Body of pancreas (tissue), 4 donors: ENCODE measurements around the gene DYNLT2B.

ENCODE experiments used
- CTCF ChIP-seq, 7 experiments: fragments of 450-650 bp in 4 of 7; fragments of 200-600 bp in 3 of 7; sonication (generic) in 3 of 7; IDR thresholded peaks; one replicate each; pipeline ENCODE4 v1.5.1; 2016 to 2019; ENCODE audit warnings: antibody characterized with exemption in 7 of 7
- POLR2A ChIP-seq, 3 donors: fragments of 450-650 bp; IDR thresholded peaks; one replicate each; pipeline ENCODE4 v1.6.1; 2016; ENCODE audit warnings: antibody characterized with exemption in 3 of 3, mild to moderate bottlenecking in 2 of 3

- TF ChIP-seq CTCF (IDR thresholded peaks at IDR 0.05) (no peak), POLR2A (IDR thresholded peaks at IDR 0.05) (no peak)
Measured at GRCh38 chr3:196351541-196351940, 33.5 kb upstream of the DYNLT2B start.
